CD14-positive monocyte (primary cell): ENCODE measurements around the gene IFI44L. TPM values are rescaled to one million over a fixed set of nuclear protein-coding genes. Genes with fewer than 3 reads are reported as not detected.

ENCODE experiments used
- DNase-seq, 3 donors: peaks; one replicate each; pipeline ENCODE4 v3.0.0-alpha.2; 2011 to 2022
- H2AFZ ChIP-seq: 2 replicates; pipeline ENCODE4 v1.6.0; 2012; ENCODE audit warnings: mild to moderate bottlenecking, low read depth, low read length, inconsistent platforms; ENCODE audit not compliant: insufficient read depth, poor library complexity, severe bottlenecking
- H3K27ac ChIP-seq, 2 donors: 1 replicate in 1 of 2; 2 replicates in 1 of 2; pipeline ENCODE4 v1.5.1; 2012 to 2013; ENCODE audit warnings: low read length in 2 of 2, control low read depth in 1 of 2, inconsistent platforms in 1 of 2, low read depth in 1 of 2, mild to moderate bottlenecking in 1 of 2
- H3K27me3 ChIP-seq, 2 donors: one replicate each; pipeline versions ENCODE4 v1.6.0 to v1.6.1; 2011 to 2013; ENCODE audit warnings: low read length in 2 of 2; ENCODE audit not compliant: control insufficient read depth in 2 of 2, insufficient read depth in 2 of 2
- H3K36me3 ChIP-seq, 2 donors: replicated peaks in 1 of 2; 1 replicate in 1 of 2; 2 replicates in 1 of 2; pipeline versions ENCODE4 v1.5.1 to v1.6.1; 2012 to 2013; ENCODE audit warnings: low read length in 2 of 2, control low read depth in 1 of 2, inconsistent platforms in 1 of 2, mild to moderate bottlenecking in 1 of 2; ENCODE audit not compliant: insufficient read depth in 2 of 2, control insufficient read depth in 1 of 2
- H3K4me1 ChIP-seq, 2 donors: 1 replicate in 1 of 2; 2 replicates in 1 of 2; pipeline versions ENCODE4 v1.5.1 to v1.6.1; 2012 to 2013; ENCODE audit warnings: low read length in 2 of 2, control low read depth in 1 of 2, inconsistent platforms in 1 of 2, mild to moderate bottlenecking in 1 of 2, moderate library complexity in 1 of 2; ENCODE audit not compliant: insufficient read depth in 2 of 2, control insufficient read depth in 1 of 2
- H3K4me2 ChIP-seq: replicated peaks from 2 replicates; pipeline ENCODE3; 2012; ENCODE audit warnings: low read length, moderate library complexity, mild to moderate bottlenecking; ENCODE audit not compliant: poor library complexity, severe bottlenecking; ENCODE audit errors: extremely low read depth
- H3K4me3 ChIP-seq, 3 experiments: fragments of 200-600 bp in 1 of 3; sonication (generic) in 1 of 3; replicated peaks in 1 of 3; 1 replicate in 2 of 3; 2 replicates in 1 of 3; pipeline ENCODE4 v1.5.1; 2011 to 2013; ENCODE audit warnings: low read length in 3 of 3, mild to moderate bottlenecking in 3 of 3, control low read depth in 2 of 3, low read depth in 2 of 3, inconsistent platforms in 1 of 3, moderate library complexity in 1 of 3
- H3K79me2 ChIP-seq: 2 replicates; pipeline ENCODE4 v1.6.0; 2012; ENCODE audit warnings: mild to moderate bottlenecking, control low read depth, inconsistent platforms, low read length, moderate library complexity; ENCODE audit not compliant: insufficient read depth
- H3K9ac ChIP-seq: 2 replicates; pipeline ENCODE4 v1.6.0; 2017; ENCODE audit warnings: low read length, mild to moderate bottlenecking; ENCODE audit not compliant: insufficient read depth, poor library complexity, severe bottlenecking
- H3K9me3 ChIP-seq, 2 donors: replicated peaks in 1 of 2; 1 replicate in 1 of 2; 2 replicates in 1 of 2; pipeline versions ENCODE4 v1.5.1 to v1.6.1; 2012 to 2013; ENCODE audit warnings: low read length in 2 of 2, control low read depth in 1 of 2; ENCODE audit not compliant: control insufficient read depth in 1 of 2, insufficient read depth in 1 of 2
- H4K20me1 ChIP-seq: 2 replicates; pipeline ENCODE4 v1.6.0; 2012; ENCODE audit warnings: mild to moderate bottlenecking, low read length, control low read depth, moderate library complexity; ENCODE audit not compliant: insufficient read depth
- H3K27ac Mint-ChIP-seq, 7 donors: one replicate each; pipeline ENCODE4 v1.8.0; 2020; ENCODE audit warnings: mild to moderate bottlenecking in 7 of 7, mixed read lengths in 7 of 7, moderate library complexity in 6 of 7, inconsistent platforms in 2 of 7
- H3K27me3 Mint-ChIP-seq, 3 donors: one replicate each; pipeline ENCODE4 v1.8.0; 2021 to 2022; ENCODE audit warnings: low read depth in 3 of 3, mild to moderate bottlenecking in 3 of 3, mixed read lengths in 3 of 3, moderate library complexity in 3 of 3, inconsistent platforms in 1 of 3
- H3K36me3 Mint-ChIP-seq, 2 donors: one replicate each; pipeline ENCODE4 v1.8.0; 2020; ENCODE audit warnings: mixed read lengths in 2 of 2, inconsistent platforms in 1 of 2, mild to moderate bottlenecking in 1 of 2
- H3K4me1 Mint-ChIP-seq: one replicate; pipeline ENCODE4 v1.8.0; 2020; ENCODE audit warnings: mild to moderate bottlenecking, mixed read lengths
- H3K4me3 Mint-ChIP-seq, 2 donors: one replicate each; pipeline ENCODE4 v1.8.0; 2020; ENCODE audit warnings: mild to moderate bottlenecking in 2 of 2, mixed read lengths in 2 of 2, moderate library complexity in 1 of 2
- H3K9me3 Mint-ChIP-seq, 7 donors: one replicate each; pipeline ENCODE4 v1.8.0; 2020 to 2022; ENCODE audit warnings: mixed read lengths in 7 of 7, mild to moderate bottlenecking in 6 of 7, moderate library complexity in 6 of 7, inconsistent platforms in 2 of 7
- CTCF ChIP-seq: fragments of 200-600 bp; IDR thresholded peaks from one replicate; pipeline ENCODE4 v1.8.0; 2022; ENCODE audit warnings: antibody characterized with exemption, mild to moderate bottlenecking
- WGBS: methylation state at CpG from one replicate; pipeline ENCODE4 v1.1.5; 2013; ENCODE audit warnings: missing lambda C conversion rate; ENCODE audit not compliant: insufficient coverage; 5-methylcytosine and 5-hydroxymethylcytosine counted together
- intact Hi-C, 2 donors: fragments of 100-400 bp; cut with micrococcal nuclease; formaldehyde crosslinking; loops; one replicate each; pipeline versions ENCODE4 v1.15.0 to v1.15.1; 2023
- polyA plus RNA-seq, 3 donors: library from polyadenylated mRNA; depleted of rRNA in 1 of 3; unstranded in 2 of 3; stranded (reverse) in 1 of 3; fragments of 300-500 nt in 2 of 3; fragments of >200 nt in 1 of 3; fragmentation: Illumina TruSeq in 2 of 3; gene quantifications; 1 replicate in 2 of 3; 2 replicates in 1 of 3; pipeline ENCODE4 v1.2.3, GENCODE V29; 2012 to 2021

The IFI44L gene
- polyA plus RNA-seq, 3 donors: 8.6 to 17.4 (median 11.0) TPM

- Mint-ChIP-seq H3K36me3 (no peaks in the 10 kb centered on the region), H3K4me3 (no peak overlapping the region), H3K27me3 (peaks cover 2 to 5% (median 5%) of the 10 kb centered on the region in 3 donors), H3K27ac (no peak overlapping the region), H3K9me3 (peaks cover 0 to 2% (median 0%) of the 10 kb centered on the region in 7 donors), H3K4me1 (no peaks in the 10 kb centered on the region)
- Histone ChIP-seq H4K20me1 (no peaks in the 10 kb centered on the region), H3K9ac (no peak overlapping the region), H3K27me3 (no peaks in the 10 kb centered on the region), H3K79me2 (no peaks in the 10 kb centered on the region), H2AFZ (no peak overlapping the region), H3K36me3 (no peaks in the 10 kb centered on the region), H3K9me3 (no peaks in the 10 kb centered on the region), H3K4me3 (no peak overlapping the region), H3K27ac (no peak overlapping the region), H3K4me2 (no peak overlapping the region), H3K4me1 (no peaks in the 10 kb centered on the region)
- DNase-seq: no peak
- 67% methylated on average over 1 of the region's 2 CpGs for WGBS
- intact Hi-C loops: no loop called here
- TF ChIP-seq CTCF: no peak
Observed at GRCh38 chr1:78687914-78688313, 67.7 kb downstream of the IFI44L start.

- H3K4me3 ChIP-seq: no peak overlapping the region
- no peak overlapping the region for H3K27ac Mint-ChIP-seq
- no peak for DNase-seq
- H3K9me3 ChIP-seq: no peaks in the 10 kb centered on the region
- H3K27me3 Mint-ChIP-seq: peaks cover 2 to 5% (median 5%) of the 10 kb centered on the region in 3 donors
- no peaks in the 10 kb centered on the region for H3K36me3 ChIP-seq
- no peaks in the 10 kb centered on the region for H3K4me1 Mint-ChIP-seq
- H3K27ac ChIP-seq: no peak overlapping the region
- intact Hi-C loops: no loop called here
- H3K4me2 ChIP-seq: no peak overlapping the region
- H4K20me1 ChIP-seq: no peaks in the 10 kb centered on the region
- no peaks in the 10 kb centered on the region for H3K4me1 ChIP-seq
- H3K27me3 ChIP-seq: no peaks in the 10 kb centered on the region
- H3K4me3 Mint-ChIP-seq: no peak overlapping the region
- no peak for TF ChIP-seq CTCF
- H3K9me3 Mint-ChIP-seq: peaks cover 0 to 2% (median 0%) of the 10 kb centered on the region in 7 donors
- no peak overlapping the region for H2AFZ ChIP-seq
- no peaks in the 10 kb centered on the region for H3K36me3 Mint-ChIP-seq
- no peaks in the 10 kb centered on the region for H3K79me2 ChIP-seq
- no peak overlapping the region for H3K9ac ChIP-seq
Observed at GRCh38 chr1:78688697-78689096, 68.4 kb downstream of the IFI44L start.
